ENCODE results near the gene S100A1.

Gene S100A1

DNA sequence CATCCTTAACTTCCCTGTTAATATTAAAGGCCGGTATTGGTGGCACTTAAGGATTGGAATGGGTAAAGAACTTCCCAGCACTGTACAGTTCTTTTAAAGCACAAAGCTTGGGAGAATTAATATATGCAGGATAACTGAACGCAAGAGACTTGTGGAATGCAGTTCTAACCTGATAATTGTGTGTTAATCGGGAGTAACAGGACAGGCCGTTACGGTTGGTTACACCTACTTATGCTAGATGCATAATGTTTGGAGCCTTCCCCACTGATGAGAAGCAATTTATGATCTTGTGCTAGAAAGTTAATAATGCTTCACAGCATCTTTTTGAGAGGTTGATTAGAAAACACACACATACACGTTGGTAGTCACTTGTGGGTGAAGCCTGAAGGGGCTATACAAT, 12.6 kb downstream of the S100A1 start:
- Histone ChIP-seq H3K27me3 (ENCODE audit: control insufficient read depth, low read length) (no peaks in the 10 kb centered on the region), H3K9me2 (replicated peaks; ENCODE audit: control insufficient read depth, low read length) (no peaks in the 10 kb centered on the region), H3K4me2 (ENCODE audit: low read length) (no peak overlapping the region), H3K9me3 (ENCODE audit: control insufficient read depth, insufficient read depth, low read length) (no peaks in the 10 kb centered on the region), H3K79me2 (ENCODE audit: control insufficient read depth, low read length) (peaks cover 36% of the 10 kb centered on the region), H3K4me3 (ENCODE audit: low read length) (no peak overlapping the region), H4K20me1 (ENCODE audit: control insufficient read depth, insufficient read depth, low read depth, low read length) (no peaks in the 10 kb centered on the region), H3K36me3 (ENCODE audit: control insufficient read depth, low read length) (peaks cover 99% of the 10 kb centered on the region), H3F3A (ENCODE audit: control insufficient read depth, insufficient read depth) (peaks cover 10% of the 10 kb centered on the region; the same call in 1 of the 2 replicates), H3K4me1 (ENCODE audit: control insufficient read depth, low read length) (peaks cover 1% of the 10 kb centered on the region), H3K27ac (ENCODE audit: low read depth, low read length) (no peak overlapping the region)
- TF ChIP-seq EZH2phosphoT487 (IDR thresholded peaks at IDR 0.05; ENCODE audit: borderline replicate concordance, low read length) (no peak), CTCF (IDR thresholded peaks at IDR 0.05; ENCODE audit: low read depth, low read length, poor library complexity, severe bottlenecking) (no peak)

GRCh38 chr1:153642161-153642560, 13.9 kb downstream of the S100A1 start:
- TF ChIP-seq CTCF (IDR thresholded peaks at IDR 0.05; ENCODE audit: low read depth, low read length, poor library complexity, severe bottlenecking), result no peak
- Histone ChIP-seq H4K20me1 (ENCODE audit: control insufficient read depth, insufficient read depth, low read depth, low read length) (no peaks in the 10 kb centered on the region), H3K79me2 (ENCODE audit: control insufficient read depth, low read length) (peaks cover 23% of the 10 kb centered on the region), H3K4me1 (ENCODE audit: control insufficient read depth, low read length) (no peaks in the 10 kb centered on the region), H3K36me3 (ENCODE audit: control insufficient read depth, low read length) (peaks cover 97% of the 10 kb centered on the region), H3F3A (ENCODE audit: control insufficient read depth, insufficient read depth) (peaks cover 17% of the 10 kb centered on the region), H3K9me3 (ENCODE audit: control insufficient read depth, insufficient read depth, low read length) (no peaks in the 10 kb centered on the region), H3K9me2 (replicated peaks; ENCODE audit: control insufficient read depth, low read length) (no peaks in the 10 kb centered on the region), H3K4me2 (ENCODE audit: low read length) (no peak overlapping the region), H3K27ac (ENCODE audit: low read depth, low read length) (no peak overlapping the region), H3K4me3 (ENCODE audit: low read length) (no peak overlapping the region), H3K27me3 (ENCODE audit: control insufficient read depth, low read length) (no peaks in the 10 kb centered on the region)

DNA sequence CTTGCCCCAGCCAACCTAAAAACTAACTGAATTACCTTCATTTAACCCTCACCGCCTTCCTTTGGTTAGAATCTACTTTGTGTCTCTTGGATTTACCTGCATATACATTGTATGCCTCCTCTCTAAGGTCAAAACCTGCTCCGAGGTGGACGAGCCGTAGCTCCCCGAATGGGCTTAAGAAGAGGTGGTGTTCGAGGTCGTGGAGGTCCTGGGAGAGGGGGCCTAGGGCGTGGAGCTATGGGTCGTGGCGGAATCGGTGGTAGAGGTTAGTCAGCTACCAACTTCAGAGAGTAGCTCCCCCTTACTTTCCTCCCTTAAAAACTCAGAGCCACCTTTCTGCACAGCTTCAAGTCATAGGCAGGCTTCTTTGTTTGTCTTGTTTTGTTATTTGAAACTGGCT, 14.9 kb downstream of the S100A1 start:
- TF ChIP-seq CTCF (IDR thresholded peaks at IDR 0.05; ENCODE audit: low read depth, low read length, poor library complexity, severe bottlenecking) (no peak), EZH2phosphoT487 (IDR thresholded peaks at IDR 0.05; ENCODE audit: borderline replicate concordance, low read length) (no peak)
- peaks cover 17% of the 10 kb centered on the region for H3F3A ChIP-seq (ENCODE audit: control insufficient read depth, insufficient read depth)
- H3K4me1 ChIP-seq (ENCODE audit: control insufficient read depth, low read length), result no peaks in the 10 kb centered on the region
- no peaks in the 10 kb centered on the region for H3K9me3 ChIP-seq (ENCODE audit: control insufficient read depth, insufficient read depth, low read length)
- H3K27ac ChIP-seq (ENCODE audit: low read depth, low read length), result no peak overlapping the region
- H4K20me1 ChIP-seq (ENCODE audit: control insufficient read depth, insufficient read depth, low read depth, low read length), result no peaks in the 10 kb centered on the region
- H3K4me3 ChIP-seq (ENCODE audit: low read length), result no peak overlapping the region
- H3K36me3 ChIP-seq (ENCODE audit: control insufficient read depth, low read length), result peaks cover 91% of the 10 kb centered on the region
- no peaks in the 10 kb centered on the region for H3K27me3 ChIP-seq (ENCODE audit: control insufficient read depth, low read length)
- H3K9me2 ChIP-seq (replicated peaks; ENCODE audit: control insufficient read depth, low read length), result no peaks in the 10 kb centered on the region
- peaks cover 15% of the 10 kb centered on the region for H3K79me2 ChIP-seq (ENCODE audit: control insufficient read depth, low read length)
- H3K4me2 ChIP-seq (ENCODE audit: low read length), result no peak overlapping the region

GRCh38 chr1:153643816-153644215, 15.6 kb downstream of the S100A1 start:
- Histone ChIP-seq H3K27me3 (ENCODE audit: control insufficient read depth, low read length) (no peaks in the 10 kb centered on the region), H3K9me2 (replicated peaks; ENCODE audit: control insufficient read depth, low read length) (no peaks in the 10 kb centered on the region), H3K4me3 (ENCODE audit: low read length) (no peak overlapping the region), H3K4me2 (ENCODE audit: low read length) (no peak overlapping the region), H3K36me3 (ENCODE audit: control insufficient read depth, low read length) (peaks cover 85% of the 10 kb centered on the region), H3K27ac (ENCODE audit: low read depth, low read length) (no peak overlapping the region), H4K20me1 (ENCODE audit: control insufficient read depth, insufficient read depth, low read depth, low read length) (no peaks in the 10 kb centered on the region), H3F3A (ENCODE audit: control insufficient read depth, insufficient read depth) (peaks cover 17% of the 10 kb centered on the region), H3K9me3 (ENCODE audit: control insufficient read depth, insufficient read depth, low read length) (no peaks in the 10 kb centered on the region), H3K79me2 (ENCODE audit: control insufficient read depth, low read length) (peaks cover 12% of the 10 kb centered on the region), H3K4me1 (ENCODE audit: control insufficient read depth, low read length) (no peaks in the 10 kb centered on the region)
- TF ChIP-seq CTCF (IDR thresholded peaks at IDR 0.05; ENCODE audit: low read depth, low read length, poor library complexity, severe bottlenecking), result no peak
- no peak for TF ChIP-seq EZH2phosphoT487 (IDR thresholded peaks at IDR 0.05; ENCODE audit: borderline replicate concordance, low read length)
